HepG2 (cell line): ENCODE data around the gene GTSF1L. TPM values are rescaled to one million over a fixed set of nuclear protein-coding genes. Genes with fewer than 3 reads are reported as not detected.
A peak's percentile ranks its signal among the peaks of the same experiment; 100 is the strongest.

Experiments used
- EP300 ChIP-seq, 3 experiments: sonication (generic) in 1 of 3; formaldehyde crosslinking in 1 of 3; IDR thresholded peaks; 2 replicates each; pipeline versions ENCODE4 v1.5.1 to v1.6.1; 2011 to 2020; ENCODE audit warnings: low read depth in 2 of 3, low read length in 2 of 3, borderline replicate concordance in 1 of 3, improper control_type of control experiment in 1 of 3, mild to moderate bottlenecking in 1 of 3, missing genetic modification reagents in 1 of 3, moderate library complexity in 1 of 3
- HMG20A ChIP-seq: IDR thresholded peaks from 2 replicates; pipeline ENCODE4 v1.6.1; 2016; ENCODE audit warnings: borderline replicate concordance
- TGIF2 ChIP-seq: IDR thresholded peaks from 2 replicates; pipeline ENCODE4 v1.6.1; 2016; ENCODE audit warnings: control low read depth, missing compliant biosample characterization
- ZNF768 ChIP-seq: sonication (generic); formaldehyde crosslinking; IDR thresholded peaks from 2 replicates; pipeline ENCODE4 v1.4.0; 2020; ENCODE audit warnings: missing genetic modification reagents
- polyA plus RNA-seq, 8 experiments: library from polyadenylated mRNA; depleted of rRNA in 3 of 8; stranded (reverse) in 7 of 8; unstranded in 1 of 8; fragments of >200 nt; fragmentation: Illumina TruSeq in 4 of 8; extraction: Trizol in 4 of 8; gene quantifications; 2 replicates each; pipeline versions ENCODE4 v1.2.1 to v1.2.3, GENCODE V29; 2011 to 2016; ENCODE audit warnings: low read depth in 4 of 8, missing spikeins in 1 of 8, mixed read lengths in 1 of 8; ENCODE audit not compliant: insufficient read depth in 1 of 8
- total RNA-seq, 5 experiments: library from RNA; depleted of rRNA; stranded (reverse); fragments of >200 nt; fragmentation: Illumina TruSeq; extraction: Trizol; gene quantifications; 2 replicates each; pipeline ENCODE4 v1.2.3, GENCODE V29; 2016; ENCODE audit warnings: low read depth in 1 of 5
- TF ChIP-seq, protein P1 (sequence below): sonication (generic); formaldehyde crosslinking; IDR thresholded peaks from 2 replicates; pipeline ENCODE4 v1.5.1; 2020; ENCODE audit warnings: missing genetic modification reagents, mild to moderate bottlenecking, borderline replicate concordance
- TF ChIP-seq, protein P2 (sequence below): sonication (generic); formaldehyde crosslinking; IDR thresholded peaks from 2 replicates; pipeline ENCODE4 v1.5.0; 2020; ENCODE audit warnings: mild to moderate bottlenecking, missing genetic modification reagents, borderline replicate concordance

GTSF1L gene
- total and polyA plus RNA-seq, 2 of the 13 experiments (the other 11 are each of a cell fraction or from before 2014, with no cell fraction given) = not detected

- TF ChIP-seq, protein P1, sequence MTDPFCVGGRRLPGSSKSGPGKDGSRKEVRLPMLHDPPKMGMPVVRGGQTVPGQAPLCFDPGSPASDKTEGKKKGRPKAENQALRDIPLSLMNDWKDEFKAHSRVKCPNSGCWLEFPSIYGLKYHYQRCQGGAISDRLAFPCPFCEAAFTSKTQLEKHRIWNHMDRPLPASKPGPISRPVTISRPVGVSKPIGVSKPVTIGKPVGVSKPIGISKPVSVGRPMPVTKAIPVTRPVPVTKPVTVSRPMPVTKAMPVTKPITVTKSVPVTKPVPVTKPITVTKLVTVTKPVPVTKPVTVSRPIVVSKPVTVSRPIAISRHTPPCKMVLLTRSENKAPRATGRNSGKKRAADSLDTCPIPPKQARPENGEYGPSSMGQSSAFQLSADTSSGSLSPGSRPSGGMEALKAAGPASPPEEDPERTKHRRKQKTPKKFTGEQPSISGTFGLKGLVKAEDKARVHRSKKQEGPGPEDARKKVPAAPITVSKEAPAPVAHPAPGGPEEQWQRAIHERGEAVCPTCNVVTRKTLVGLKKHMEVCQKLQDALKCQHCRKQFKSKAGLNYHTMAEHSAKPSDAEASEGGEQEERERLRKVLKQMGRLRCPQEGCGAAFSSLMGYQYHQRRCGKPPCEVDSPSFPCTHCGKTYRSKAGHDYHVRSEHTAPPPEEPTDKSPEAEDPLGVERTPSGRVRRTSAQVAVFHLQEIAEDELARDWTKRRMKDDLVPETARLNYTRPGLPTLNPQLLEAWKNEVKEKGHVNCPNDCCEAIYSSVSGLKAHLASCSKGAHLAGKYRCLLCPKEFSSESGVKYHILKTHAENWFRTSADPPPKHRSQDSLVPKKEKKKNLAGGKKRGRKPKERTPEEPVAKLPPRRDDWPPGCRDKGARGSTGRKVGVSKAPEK (CRISPR knock-in tag) = 0 out of 2 replicates have a peak, but pooled peaks have one; percentile 4
- TF ChIP-seq TGIF2 = 0 out of 2 replicates have a peak, but pooled peaks have one; percentile 33
- no peak for TF ChIP-seq ZNF768
- TF ChIP-seq EP300 (IDR thresholded peaks at IDR 0.05; ENCODE audit: low read depth in 2 of 2, low read length in 2 of 2) = 0 out of 4 replicates have a peak, but pooled peaks of 1 of the 2 experiments have one; percentile 2
- no peak for TF ChIP-seq EP300 (CRISPR knock-in tag; IDR thresholded peaks at IDR 0.05; ENCODE audit: borderline replicate concordance)
- TF ChIP-seq, protein P2, sequence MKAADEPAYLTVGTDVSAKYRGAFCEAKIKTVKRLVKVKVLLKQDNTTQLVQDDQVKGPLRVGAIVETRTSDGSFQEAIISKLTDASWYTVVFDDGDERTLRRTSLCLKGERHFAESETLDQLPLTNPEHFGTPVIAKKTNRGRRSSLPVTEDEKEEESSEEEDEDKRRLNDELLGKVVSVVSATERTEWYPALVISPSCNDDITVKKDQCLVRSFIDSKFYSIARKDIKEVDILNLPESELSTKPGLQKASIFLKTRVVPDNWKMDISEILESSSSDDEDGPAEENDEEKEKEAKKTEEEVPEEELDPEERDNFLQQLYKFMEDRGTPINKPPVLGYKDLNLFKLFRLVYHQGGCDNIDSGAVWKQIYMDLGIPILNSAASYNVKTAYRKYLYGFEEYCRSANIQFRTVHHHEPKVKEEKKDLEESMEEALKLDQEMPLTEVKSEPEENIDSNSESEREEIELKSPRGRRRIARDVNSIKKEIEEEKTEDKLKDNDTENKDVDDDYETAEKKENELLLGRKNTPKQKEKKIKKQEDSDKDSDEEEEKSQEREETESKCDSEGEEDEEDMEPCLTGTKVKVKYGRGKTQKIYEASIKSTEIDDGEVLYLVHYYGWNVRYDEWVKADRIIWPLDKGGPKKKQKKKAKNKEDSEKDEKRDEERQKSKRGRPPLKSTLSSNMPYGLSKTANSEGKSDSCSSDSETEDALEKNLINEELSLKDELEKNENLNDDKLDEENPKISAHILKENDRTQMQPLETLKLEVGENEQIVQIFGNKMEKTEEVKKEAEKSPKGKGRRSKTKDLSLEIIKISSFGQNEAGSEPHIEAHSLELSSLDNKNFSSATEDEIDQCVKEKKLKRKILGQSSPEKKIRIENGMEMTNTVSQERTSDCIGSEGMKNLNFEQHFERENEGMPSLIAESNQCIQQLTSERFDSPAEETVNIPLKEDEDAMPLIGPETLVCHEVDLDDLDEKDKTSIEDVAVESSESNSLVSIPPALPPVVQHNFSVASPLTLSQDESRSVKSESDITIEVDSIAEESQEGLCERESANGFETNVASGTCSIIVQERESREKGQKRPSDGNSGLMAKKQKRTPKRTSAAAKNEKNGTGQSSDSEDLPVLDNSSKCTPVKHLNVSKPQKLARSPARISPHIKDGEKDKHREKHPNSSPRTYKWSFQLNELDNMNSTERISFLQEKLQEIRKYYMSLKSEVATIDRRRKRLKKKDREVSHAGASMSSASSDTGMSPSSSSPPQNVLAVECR (CRISPR knock-in tag) = peak; percentile 4; the same call in 1 of the 2 replicates
- TF ChIP-seq HMG20A (CRISPR knock-in tag) = 0 out of 2 replicates have a peak, but pooled peaks have one; percentile 6
Measured at GRCh38 chr20:43725666-43726065, 1.1 kb downstream of the GTSF1L start (continued).
